Measurements from ENCODE around the gene SPOUT1. TPM values are rescaled to one million over a fixed set of nuclear protein-coding genes. Genes with fewer than 3 reads are reported as not detected.

The SPOUT1 gene
- total RNA-seq, 1 donor from 2014 or later, result 25.6 TPM

GRCh38 chr9:128819716-128820664 is 9.6 kb downstream of the SPOUT1 start:
- peak overlapping the region; percentile 74 for H3K4me3 Mint-ChIP-seq (ENCODE audit: unreplicated experiment)
- H3K27ac Mint-ChIP-seq (ENCODE audit: unreplicated experiment), result no peak overlapping the region
- no peaks in the 10 kb centered on the region for H3K9me3 Mint-ChIP-seq (ENCODE audit: low read depth)
- H3K36me3 Mint-ChIP-seq (ENCODE audit: low read depth), result peaks cover 7% of the 10 kb centered on the region
- H3K4me1 Mint-ChIP-seq (ENCODE audit: low read depth), result peaks cover 11% of the 10 kb centered on the region
- no peak for TF ChIP-seq CTCF (IDR thresholded peaks at IDR 0.05)
- DNase-seq (ENCODE audit: low spot score), result no peak
- no peaks in the 10 kb centered on the region for H3K27me3 Mint-ChIP-seq (ENCODE audit: low read depth)

GRCh38 chr9:128818839-128819715 is 10.5 kb downstream of the SPOUT1 start:
- H3K27me3 Mint-ChIP-seq (ENCODE audit: low read depth), result no peaks in the 10 kb centered on the region
- H3K4me1 Mint-ChIP-seq (ENCODE audit: low read depth), result peaks cover 11% of the 10 kb centered on the region
- H3K27ac Mint-ChIP-seq (ENCODE audit: unreplicated experiment), result peak overlapping the region; percentile 83
- peaks cover 5% of the 10 kb centered on the region for H3K36me3 Mint-ChIP-seq (ENCODE audit: low read depth)
- peak overlapping the region; percentile 74 for H3K4me3 Mint-ChIP-seq (ENCODE audit: unreplicated experiment)
- no peak for DNase-seq (ENCODE audit: low spot score)
- H3K9me3 Mint-ChIP-seq (ENCODE audit: low read depth), result no peaks in the 10 kb centered on the region
- TF ChIP-seq CTCF (IDR thresholded peaks at IDR 0.05), result peak; percentile 49

GRCh38 chr9:128818099-128818838 is 11.3 kb downstream of the SPOUT1 start, which contains the start of gene ENDOG:
ENDOG (plus strand) TSS chr9:128818500; CDS start chr9:128818685, 185 bp downstream.
- Mint-ChIP-seq H3K4me1 (ENCODE audit: low read depth) (peaks cover 11% of the 10 kb centered on the region), H3K27ac (ENCODE audit: unreplicated experiment) (peak within 1 kb of the TSS; percentile 90), H3K4me3 (ENCODE audit: unreplicated experiment) (peak within 1 kb of the TSS; percentile 74), H3K27me3 (ENCODE audit: low read depth) (no peaks in the 10 kb centered on the region), H3K9me3 (ENCODE audit: low read depth) (no peaks in the 10 kb centered on the region), H3K36me3 (ENCODE audit: low read depth) (peaks cover 5% of the 10 kb centered on the region)
- DNase-seq (ENCODE audit: low spot score), result peak; percentile 98
- peak; percentile 87 for TF ChIP-seq CTCF (IDR thresholded peaks at IDR 0.05)

GRCh38 chr9:128810873-128811272 is 18.7 kb downstream of the SPOUT1 start:
- H3K36me3 Mint-ChIP-seq (ENCODE audit: low read depth), result peaks cover 8% of the 10 kb centered on the region
- no peak overlapping the region for H3K27ac Mint-ChIP-seq (ENCODE audit: unreplicated experiment)
- no peak for TF ChIP-seq CTCF (IDR thresholded peaks at IDR 0.05)

More at GRCh38 chr9:128810873-128811272, 18.7 kb downstream of the SPOUT1 start:
- H3K4me1 Mint-ChIP-seq (ENCODE audit: low read depth), result no peaks in the 10 kb centered on the region
- no peaks in the 10 kb centered on the region for H3K27me3 Mint-ChIP-seq (ENCODE audit: low read depth)
- H3K4me3 Mint-ChIP-seq (ENCODE audit: unreplicated experiment), result no peak overlapping the region
- DNase-seq (ENCODE audit: low spot score), result no peak
- no peaks in the 10 kb centered on the region for H3K9me3 Mint-ChIP-seq (ENCODE audit: low read depth)

Measured in chondrocyte (in vitro differentiated cells).